Testis (tissue), 3 donors: Measurements from ENCODE around the gene GSN. TPM values are rescaled to one million over a fixed set of nuclear protein-coding genes. Genes with fewer than 3 reads are reported as not detected.

Source experiments
- DNase-seq: peaks from one replicate; pipeline ENCODE4 v3.0.0-alpha.2; 2019
- H3K27ac ChIP-seq, 2 donors: fragments of 200-600 bp; sonication (generic); one replicate each; pipeline ENCODE4 v1.5.1; 2019
- H3K27me3 ChIP-seq: fragments of 200-600 bp; sonication (generic); one replicate; pipeline ENCODE4 v1.5.1; 2019
- H3K36me3 ChIP-seq: fragments of 200-600 bp; sonication (generic); one replicate; pipeline ENCODE4 v1.5.1; 2017; ENCODE audit warnings: low read depth; ENCODE audit errors: missing control alignments
- H3K4me1 ChIP-seq: fragments of 200-600 bp; sonication (generic); one replicate; pipeline ENCODE4 v1.5.1; 2019
- H3K4me3 ChIP-seq, 2 donors: fragments of 200-600 bp; sonication (generic); one replicate each; pipeline ENCODE4 v1.5.1; 2017 to 2019
- H3K9me3 ChIP-seq: fragments of 200-600 bp; sonication (generic); one replicate; pipeline ENCODE4 v1.5.1; 2017
- CTCF ChIP-seq, 3 experiments: fragments of 450-650 bp in 2 of 3; fragments of 200-600 bp in 1 of 3; sonication (generic) in 1 of 3; IDR thresholded peaks; one replicate each; pipeline ENCODE4 v1.5.1; 2016 to 2019; ENCODE audit warnings: antibody characterized with exemption in 3 of 3, mild to moderate bottlenecking in 2 of 3, moderate library complexity in 1 of 3
- POLR2A ChIP-seq: fragments of 450-650 bp; IDR thresholded peaks from one replicate; pipeline ENCODE4 v1.6.1; 2017; ENCODE audit warnings: antibody characterized with exemption, mild to moderate bottlenecking, moderate library complexity
- WGBS, 2 donors: methylation state at CpG; one replicate each; pipeline ENCODE4 v1.1.5; 2018; 5-methylcytosine and 5-hydroxymethylcytosine counted together
- intact Hi-C: fragments of 100-400 bp; cut with DNase I; formaldehyde crosslinking; loops from one replicate; pipeline ENCODE4 v1.15.1; 2023; ENCODE audit warnings: low total_unique reads
- polyA plus RNA-seq: library from polyadenylated mRNA; stranded (reverse); fragments of 350-450 nt; fragmentation: Illumina TruSeq; extraction: RNeasy Lipid Tissue Mini Kit (QIAGEN cat#74804); gene quantifications from one replicate; pipeline ENCODE4 v1.2.3, GENCODE V29; 2014; ENCODE audit warnings: low read depth, low replicate concordance; ENCODE audit not compliant: insufficient read depth
- total RNA-seq, 2 donors: library from RNA; depleted of rRNA; stranded (reverse); fragments of >200 nt; gene quantifications; one replicate each; pipeline ENCODE4 v1.2.3, GENCODE V29; 2016

GSN gene
- total and polyA plus RNA-seq, 3 donors from 2014 or later, result 206 to 392 (median 356) TPM

DNA sequence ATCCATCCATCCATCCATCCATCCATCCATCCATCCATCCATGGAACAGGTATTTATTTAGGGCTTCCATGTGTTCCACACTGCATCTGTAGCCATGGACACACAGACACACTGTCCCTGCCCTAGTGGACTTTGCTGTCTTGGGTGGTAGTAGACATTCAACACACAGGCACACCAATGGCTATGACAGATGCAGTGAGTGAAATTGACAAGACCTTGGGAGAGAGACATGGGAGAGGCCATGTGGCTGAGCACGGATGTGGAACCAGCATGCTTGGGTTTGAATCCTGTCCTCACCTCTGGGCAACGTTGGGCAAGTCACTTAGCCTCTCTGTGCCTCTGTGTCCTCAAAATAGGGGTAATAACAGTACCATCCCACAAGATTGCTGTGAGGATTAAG, 56.8 kb downstream of the GSN start:
- no peaks in the 10 kb centered on the region for H3K27me3 ChIP-seq
- no peak overlapping the region for H3K4me3 ChIP-seq
- no peaks in the 10 kb centered on the region for H3K36me3 ChIP-seq
- H3K4me1 ChIP-seq, result peaks cover 18% of the 10 kb centered on the region
- H3K9me3 ChIP-seq, result no peaks in the 10 kb centered on the region
- 81 to 83% methylated on average over 2 of the region's 2 CpGs for WGBS, 2 donors
- TF ChIP-seq POLR2A (no peak), CTCF (IDR thresholded peaks at IDR 0.05) (no peak)
- intact Hi-C loops, result loop anchor here (5.0 kb wide), 1 partner anchor 48 kb away; the partner anchor contains the start of gene STOM
- no peak for DNase-seq
- peak overlapping the region; percentile 84 to 94 for H3K27ac ChIP-seq

DNA sequence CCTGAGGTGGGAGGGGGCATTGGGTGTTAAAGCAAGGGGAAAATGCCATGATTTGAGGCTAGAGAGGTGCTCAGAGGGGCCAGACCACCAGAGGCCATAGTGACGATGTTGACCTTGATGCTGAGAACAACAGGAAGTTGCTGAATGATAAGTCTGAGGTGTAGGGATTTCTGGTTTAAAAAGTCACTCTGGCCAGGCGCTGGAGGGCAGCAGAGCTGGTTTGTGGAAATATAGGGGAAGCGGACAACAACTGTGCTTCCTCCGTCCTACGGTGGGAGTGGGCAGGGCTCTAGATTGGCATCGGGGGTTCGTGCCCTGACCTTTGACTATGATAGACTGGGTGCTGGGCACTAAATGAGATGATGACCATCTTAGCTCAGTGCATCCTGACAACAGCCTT, 57.4 kb downstream of the GSN start:
- no peaks in the 10 kb centered on the region for H3K36me3 ChIP-seq
- DNase-seq, result peak; percentile 5
- no peaks in the 10 kb centered on the region for H3K9me3 ChIP-seq
- no peak overlapping the region for H3K4me3 ChIP-seq
- intact Hi-C loops, result loop anchor here (5.0 kb wide), 1 partner anchor 47 kb away; the partner anchor contains the start of gene STOM
- H3K27ac ChIP-seq, result peak overlapping the region; percentile 84 to 94
- H3K27me3 ChIP-seq, result no peaks in the 10 kb centered on the region
- H3K4me1 ChIP-seq, result peaks cover 15% of the 10 kb centered on the region
- TF ChIP-seq POLR2A, result no peak
- TF ChIP-seq CTCF (IDR thresholded peaks at IDR 0.05), result no peak
- WGBS, 2 donors, result 65 to 76% methylated on average over 7 of the region's 7 CpGs

- no peaks in the 10 kb centered on the region for H3K36me3 ChIP-seq
- H3K4me1 ChIP-seq, result peaks cover 15% of the 10 kb centered on the region
- no peaks in the 10 kb centered on the region for H3K27me3 ChIP-seq
- intact Hi-C loops, result loop anchor here (5.0 kb wide), 1 partner anchor 46 kb away; the partner anchor contains the start of gene STOM
- H3K27ac ChIP-seq, result peak overlapping the region; percentile 84 to 94
- no peak for TF ChIP-seq POLR2A
- no peak for TF ChIP-seq CTCF (IDR thresholded peaks at IDR 0.05)
- WGBS, 2 donors, result 48 to 59% methylated on average over 5 to 19 of the region's 19 CpGs
- no peak overlapping the region for H3K4me3 ChIP-seq
- DNase-seq, result peak; percentile 80
- no peaks in the 10 kb centered on the region for H3K9me3 ChIP-seq
Observed at GRCh38 chr9:121326130-121326838, 58.3 kb downstream of the GSN start.

- peak; percentile 6 for DNase-seq
- Histone ChIP-seq H3K27me3 (no peaks in the 10 kb centered on the region), H3K9me3 (no peaks in the 10 kb centered on the region), H3K27ac (peak overlapping the region; percentile 73 to 94), H3K36me3 (no peaks in the 10 kb centered on the region), H3K4me1 (peaks cover 21% of the 10 kb centered on the region), H3K4me3 (no peak overlapping the region)
- intact Hi-C loops, result loop anchor here (5.0 kb wide), 1 partner anchor 45 kb away; the partner anchor contains the start of gene STOM
- 74 to 96% methylated on average over 5 to 11 of the region's 11 CpGs for WGBS, 2 donors
- TF ChIP-seq CTCF (IDR thresholded peaks at IDR 0.05) (no peak), POLR2A (no peak)
Observed at GRCh38 chr9:121326901-121327613, 59.1 kb downstream of the GSN start.
